Stomach smooth muscle (tissue), 2 donors: ENCODE measurements around the gene SLC39A1.
"Not testable (repeated sequence)": the region's sequence is repeated elsewhere in the genome, so short reads cannot be mapped to it uniquely, and the experiment has no call there.

Experiments
- H3K27ac ChIP-seq: one replicate; pipeline ENCODE4 v1.7.0; 2013; ENCODE audit warnings: mild to moderate bottlenecking, low read length, inconsistent platforms
- H3K27me3 ChIP-seq, 2 donors: one replicate each; pipeline ENCODE4 v1.7.0; 2013; ENCODE audit warnings: low read length in 2 of 2; ENCODE audit not compliant: insufficient read depth in 2 of 2, control insufficient read depth in 1 of 2
- H3K36me3 ChIP-seq, 2 donors: one replicate each; pipeline ENCODE4 v1.7.0; 2013; ENCODE audit warnings: low read length in 2 of 2; ENCODE audit not compliant: control insufficient read depth in 2 of 2, insufficient read depth in 2 of 2
- H3K4me1 ChIP-seq: one replicate; pipeline ENCODE4 v1.7.0; 2013; ENCODE audit warnings: low read length; ENCODE audit not compliant: control insufficient read depth, insufficient read depth
- H3K4me3 ChIP-seq, 2 donors: one replicate each; pipeline ENCODE4 v1.7.0; 2013; ENCODE audit warnings: low read length in 2 of 2
- H3K9ac ChIP-seq, 2 donors: one replicate each; pipeline ENCODE4 v1.7.0; 2013; ENCODE audit warnings: low read length in 2 of 2, mild to moderate bottlenecking in 1 of 2
- H3K9me3 ChIP-seq, 2 donors: one replicate each; pipeline ENCODE4 v1.7.0; 2013; ENCODE audit warnings: low read length in 2 of 2; ENCODE audit not compliant: control insufficient read depth in 2 of 2
- donor health status: healthy.
- donor health status: Pancreatic carcinoma.

The SLC39A1 gene

GRCh38 chr1:153963030-153963849 is at the start of gene SLC39A1:
Gene SLC39A1, minus strand, starts transcription at chr1:153963537. Its CDS starts 822 bp downstream, at chr1:153962715.
- Histone ChIP-seq H3K9me3 (no peaks in the 10 kb centered on the region), H3K9ac (peak within 1 kb of the TSS; percentile 90 to 93), H3K27me3 (no peaks in the 10 kb centered on the region), H3K36me3 (peaks cover 12 to 15% of the 10 kb centered on the region in 2 donors), H3K4me1 (peaks cover 44% of the 10 kb centered on the region), H3K27ac (peak within 1 kb of the TSS; percentile 87), H3K4me3 (peak within 1 kb of the TSS; percentile 88 to 93)

- not testable (repeated sequence) for H3K36me3 ChIP-seq, H3K4me1 ChIP-seq, H3K27ac ChIP-seq, H3K9ac ChIP-seq, H3K9me3 ChIP-seq, H3K4me3 ChIP-seq, H3K27me3 ChIP-seq
These were observed 49.2 kb upstream of the SLC39A1 start for GRCh38 chr1:154012543-154012942.

GRCh38 chr1:154012129-154012528 is 48.8 kb upstream of the SLC39A1 start:
- no peaks in the 10 kb centered on the region for H3K9me3 ChIP-seq
- no peak overlapping the region for H3K4me3 ChIP-seq
- no peaks in the 10 kb centered on the region for H3K36me3 ChIP-seq
- no peaks in the 10 kb centered on the region for H3K4me1 ChIP-seq
- no peak overlapping the region for H3K27ac ChIP-seq
- H3K27me3 ChIP-seq = no peaks in the 10 kb centered on the region
- H3K9ac ChIP-seq = no peak overlapping the region

GRCh38 chr1:154006136-154006535 is 42.8 kb upstream of the SLC39A1 start:
- no peaks in the 10 kb centered on the region for H3K4me1 ChIP-seq
- no peak overlapping the region for H3K27ac ChIP-seq
- H3K27me3 ChIP-seq = no peaks in the 10 kb centered on the region
- H3K36me3 ChIP-seq = no peaks in the 10 kb centered on the region
- no peaks in the 10 kb centered on the region for H3K9me3 ChIP-seq
- H3K4me3 ChIP-seq = no peak overlapping the region
- H3K9ac ChIP-seq = no peak overlapping the region

- no peak overlapping the region for H3K9ac ChIP-seq
- no peak overlapping the region for H3K27ac ChIP-seq
- no peaks in the 10 kb centered on the region for H3K9me3 ChIP-seq
- H3K4me3 ChIP-seq = no peak overlapping the region
- peaks cover under 1 to 2% of the 10 kb centered on the region in 2 donors for H3K36me3 ChIP-seq
- no peaks in the 10 kb centered on the region for H3K27me3 ChIP-seq
- H3K4me1 ChIP-seq = no peaks in the 10 kb centered on the region
These were observed 37.1 kb upstream of the SLC39A1 start for GRCh38 chr1:154000420-154000819.

- not testable (repeated sequence) for H3K27ac ChIP-seq, H3K4me3 ChIP-seq, H3K9ac ChIP-seq, H3K27me3 ChIP-seq, H3K9me3 ChIP-seq
- H3K36me3 ChIP-seq = peaks cover 12% of the 10 kb centered on the region in 2 donors
- H3K4me1 ChIP-seq = peaks cover 13% of the 10 kb centered on the region
These were observed 33.5 kb upstream of the SLC39A1 start for GRCh38 chr1:153996882-153997281.

- H3K27ac ChIP-seq = no peak overlapping the region
- peaks cover 12 to 18% of the 10 kb centered on the region in 2 donors for H3K36me3 ChIP-seq
- H3K4me3 ChIP-seq = no peak overlapping the region
- H3K4me1 ChIP-seq = peaks cover 20% of the 10 kb centered on the region
- H3K27me3 ChIP-seq = no peaks in the 10 kb centered on the region
- no peaks in the 10 kb centered on the region for H3K9me3 ChIP-seq
- H3K9ac ChIP-seq = no peak overlapping the region
These were observed 32.3 kb upstream of the SLC39A1 start for GRCh38 chr1:153995640-153996039.

- Histone ChIP-seq H3K27me3 (no peaks in the 10 kb centered on the region), H3K36me3 (peaks cover 12 to 18% of the 10 kb centered on the region in 2 donors), H3K4me3 (no peak overlapping the region), H3K9ac (no peak overlapping the region), H3K9me3 (no peaks in the 10 kb centered on the region), H3K4me1 (peaks cover 20% of the 10 kb centered on the region), H3K27ac (no peak overlapping the region)
These were observed 31.9 kb upstream of the SLC39A1 start for GRCh38 chr1:153995202-153995601.

GRCh38 chr1:153991806-153992205 is 28.5 kb upstream of the SLC39A1 start:
- peaks cover 12 to 18% of the 10 kb centered on the region in 2 donors for H3K36me3 ChIP-seq
- no peaks in the 10 kb centered on the region for H3K9me3 ChIP-seq
- peak overlapping the region; percentile 96 for H3K27ac ChIP-seq
- peak overlapping the region; percentile 13 to 87 for H3K9ac ChIP-seq
- peak overlapping the region; percentile 67 to 99 for H3K4me3 ChIP-seq
- peaks cover 22% of the 10 kb centered on the region for H3K4me1 ChIP-seq
- no peaks in the 10 kb centered on the region for H3K27me3 ChIP-seq

GRCh38 chr1:153991151-153991630 is 27.9 kb upstream of the SLC39A1 start:
- Histone ChIP-seq H3K27ac (peak overlapping the region; percentile 96), H3K36me3 (peaks cover 12 to 18% of the 10 kb centered on the region in 2 donors)

More at GRCh38 chr1:153991151-153991630, 27.9 kb upstream of the SLC39A1 start:
- H3K9ac ChIP-seq = peak overlapping the region; percentile 87 to 98
- no peaks in the 10 kb centered on the region for H3K27me3 ChIP-seq
- no peaks in the 10 kb centered on the region for H3K9me3 ChIP-seq
- H3K4me1 ChIP-seq = peaks cover 25% of the 10 kb centered on the region
- peak overlapping the region; percentile 67 to 99 for H3K4me3 ChIP-seq
